Renal pelvis (tissue), 4 donors: ENCODE measurements around the gene SMARCA2. TPM values are rescaled to one million over a fixed set of nuclear protein-coding genes. Genes with fewer than 3 reads are reported as not detected.

Experiments used
- DNase-seq: peaks from one replicate; pipeline ENCODE4 v3.0.0-alpha.2; 2013
- polyA plus RNA-seq, 3 donors: library from polyadenylated mRNA; unstranded; fragments of 120-200 nt; gene quantifications; one replicate each; pipeline ENCODE4 v1.2.1, GENCODE V29; 2013; ENCODE audit not compliant: insufficient read length in 3 of 3

Gene SMARCA2
- polyA plus RNA-seq, 3 donors, result 75.9 to 115 (median 106) TPM

- DNase-seq, result no peak
These were observed 227.7 kb downstream of the SMARCA2 start for GRCh38 chr9:2242831-2243330.
